Nephron progenitor cell (in vitro differentiated cells): ENCODE results near the gene KRTAP21-3.

Experiments
- DNase-seq: peaks from one replicate; pipeline ENCODE4 v3.0.0; 2021
- H3K27ac Mint-ChIP-seq: 2 replicates; pipeline ENCODE4 v1.8.0; 2021; ENCODE audit warnings: mild to moderate bottlenecking, moderate library complexity, mixed read lengths
- H3K27me3 Mint-ChIP-seq: 2 replicates; pipeline ENCODE4 v1.8.0; 2021; ENCODE audit warnings: mild to moderate bottlenecking, low read depth, mixed read lengths; ENCODE audit not compliant: poor library complexity
- H3K36me3 Mint-ChIP-seq: 2 replicates; pipeline ENCODE4 v1.8.0; 2021; ENCODE audit warnings: low read depth, mixed read lengths
- H3K4me1 Mint-ChIP-seq: 2 replicates; pipeline ENCODE4 v1.8.0; 2021; ENCODE audit warnings: mixed read lengths
- H3K4me3 Mint-ChIP-seq: 2 replicates; pipeline ENCODE4 v1.8.0; 2021; ENCODE audit warnings: mild to moderate bottlenecking, moderate library complexity, mixed read lengths
- H3K9me3 Mint-ChIP-seq: 2 replicates; pipeline ENCODE4 v1.8.0; 2021; ENCODE audit warnings: mild to moderate bottlenecking, moderate library complexity, mixed read lengths
- TF ChIP-seq, protein P1 (sequence below): fragments of 200-600 bp; sonication (generic); IDR thresholded peaks from 2 replicates; pipeline ENCODE4 v1.5.0; 2021; ENCODE audit warnings: antibody characterized with exemption

KRTAP21-3 gene

DNA sequence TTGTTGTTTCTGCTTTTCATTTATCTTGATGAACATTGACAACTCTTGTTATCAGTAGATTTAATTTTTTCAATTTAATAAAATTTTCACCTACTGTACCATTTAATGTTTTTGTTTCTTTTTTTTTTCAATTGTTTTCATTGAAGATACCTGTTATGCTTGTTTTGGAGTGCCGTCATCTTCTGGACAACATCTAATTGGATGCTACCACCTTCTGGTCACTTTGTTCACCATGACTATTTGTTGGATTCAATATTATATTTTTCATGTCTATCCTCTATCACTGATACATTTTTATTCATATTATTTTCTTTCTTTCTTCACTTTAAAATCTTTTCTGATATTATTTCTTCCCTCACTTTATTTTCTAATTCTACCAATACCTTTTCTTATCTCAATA is 14.4 kb upstream of the KRTAP21-3 start:
- H3K36me3 Mint-ChIP-seq: peaks cover 15% of the 10 kb centered on the region
- H3K27me3 Mint-ChIP-seq: peaks cover 1% of the 10 kb centered on the region
- no peak overlapping the region for H3K4me3 Mint-ChIP-seq
- H3K4me1 Mint-ChIP-seq: no peaks in the 10 kb centered on the region
- peaks cover 28% of the 10 kb centered on the region for H3K9me3 Mint-ChIP-seq
- TF ChIP-seq, protein P1, sequence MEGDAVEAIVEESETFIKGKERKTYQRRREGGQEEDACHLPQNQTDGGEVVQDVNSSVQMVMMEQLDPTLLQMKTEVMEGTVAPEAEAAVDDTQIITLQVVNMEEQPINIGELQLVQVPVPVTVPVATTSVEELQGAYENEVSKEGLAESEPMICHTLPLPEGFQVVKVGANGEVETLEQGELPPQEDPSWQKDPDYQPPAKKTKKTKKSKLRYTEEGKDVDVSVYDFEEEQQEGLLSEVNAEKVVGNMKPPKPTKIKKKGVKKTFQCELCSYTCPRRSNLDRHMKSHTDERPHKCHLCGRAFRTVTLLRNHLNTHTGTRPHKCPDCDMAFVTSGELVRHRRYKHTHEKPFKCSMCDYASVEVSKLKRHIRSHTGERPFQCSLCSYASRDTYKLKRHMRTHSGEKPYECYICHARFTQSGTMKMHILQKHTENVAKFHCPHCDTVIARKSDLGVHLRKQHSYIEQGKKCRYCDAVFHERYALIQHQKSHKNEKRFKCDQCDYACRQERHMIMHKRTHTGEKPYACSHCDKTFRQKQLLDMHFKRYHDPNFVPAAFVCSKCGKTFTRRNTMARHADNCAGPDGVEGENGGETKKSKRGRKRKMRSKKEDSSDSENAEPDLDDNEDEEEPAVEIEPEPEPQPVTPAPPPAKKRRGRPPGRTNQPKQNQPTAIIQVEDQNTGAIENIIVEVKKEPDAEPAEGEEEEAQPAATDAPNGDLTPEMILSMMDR: no peak
- no peak overlapping the region for H3K27ac Mint-ChIP-seq
- DNase-seq: no peak

DNA sequence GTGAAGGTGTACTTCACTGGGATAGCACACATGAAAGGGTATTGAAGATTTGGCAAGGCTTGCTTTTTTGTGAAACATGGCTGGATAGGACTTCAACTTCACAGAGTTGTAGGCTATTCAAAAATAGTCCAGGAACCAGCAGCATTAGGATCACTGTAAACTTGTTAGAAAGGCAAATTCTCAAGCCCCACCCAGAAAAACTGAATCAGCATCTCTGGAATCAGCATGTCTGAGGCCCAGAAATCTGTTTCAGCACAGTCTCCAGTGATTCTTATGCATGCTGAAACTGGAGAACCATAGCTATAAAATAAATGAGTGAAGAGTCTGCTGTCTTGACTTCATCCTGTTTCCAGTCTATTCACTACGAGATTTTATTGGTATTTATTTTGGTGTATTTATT is 8.1 kb upstream of the KRTAP21-3 start:
- TF ChIP-seq, protein P1: no peak
- Mint-ChIP-seq H3K4me3 (no peak overlapping the region), H3K36me3 (peaks cover 22% of the 10 kb centered on the region), H3K27ac (no peak overlapping the region), H3K27me3 (peaks cover 8% of the 10 kb centered on the region), H3K9me3 (peaks cover 42% of the 10 kb centered on the region), H3K4me1 (no peaks in the 10 kb centered on the region)
- DNase-seq: no peak

DNA sequence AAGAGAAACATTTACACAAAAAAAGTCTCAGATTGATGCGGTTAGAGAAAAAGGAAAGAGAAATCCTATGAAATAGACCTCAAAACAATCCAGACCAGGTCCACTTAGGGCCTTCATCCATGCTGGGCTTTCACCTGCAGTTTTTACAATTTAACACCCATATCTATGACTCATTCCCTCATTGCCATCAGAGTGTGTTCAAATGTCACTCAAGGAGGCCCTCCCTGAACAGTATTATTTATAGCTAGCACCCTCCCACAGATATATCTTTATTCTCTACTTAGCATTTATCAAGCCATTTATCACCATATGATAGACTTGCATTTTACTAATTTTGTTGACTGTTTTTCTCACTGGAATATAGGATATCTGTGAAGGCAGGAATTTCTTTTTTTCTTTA is 824 bp upstream of the KRTAP21-3 start:
- no peak overlapping the region for H3K27ac Mint-ChIP-seq
- TF ChIP-seq, protein P1: no peak
- H3K27me3 Mint-ChIP-seq: no peaks in the 10 kb centered on the region
- DNase-seq: no peak
- peaks cover 11% of the 10 kb centered on the region for H3K4me1 Mint-ChIP-seq
- H3K4me3 Mint-ChIP-seq: no peak overlapping the region
- H3K9me3 Mint-ChIP-seq: peaks cover 12% of the 10 kb centered on the region
- peaks cover 5% of the 10 kb centered on the region for H3K36me3 Mint-ChIP-seq

DNA sequence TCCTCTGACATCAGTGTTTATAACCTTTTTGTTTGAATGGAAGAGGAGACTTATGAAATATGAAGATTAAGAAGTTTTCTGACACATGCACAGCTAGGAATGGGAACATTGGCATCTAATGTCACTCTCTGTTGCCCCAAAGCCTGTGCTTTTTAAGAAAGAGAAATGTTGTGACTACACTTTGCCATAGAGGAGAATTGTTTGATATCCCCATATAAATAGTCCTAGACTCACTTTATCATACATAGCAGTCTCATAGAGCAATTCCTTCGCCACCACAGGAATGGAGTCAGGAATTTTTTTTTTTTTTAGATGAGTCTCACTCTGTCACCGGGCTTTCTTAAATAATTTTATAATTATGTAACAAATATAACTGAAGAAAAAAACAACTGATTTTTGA is 1.5 kb downstream of the KRTAP21-3 start:
- no peaks in the 10 kb centered on the region for H3K27me3 Mint-ChIP-seq
- H3K4me3 Mint-ChIP-seq: no peak overlapping the region
- TF ChIP-seq, protein P1: no peak
- H3K36me3 Mint-ChIP-seq: peaks cover 14% of the 10 kb centered on the region
- peaks cover 32% of the 10 kb centered on the region for H3K9me3 Mint-ChIP-seq
- no peak overlapping the region for H3K27ac Mint-ChIP-seq
- H3K4me1 Mint-ChIP-seq: peaks cover 16% of the 10 kb centered on the region
- DNase-seq: no peak

DNA sequence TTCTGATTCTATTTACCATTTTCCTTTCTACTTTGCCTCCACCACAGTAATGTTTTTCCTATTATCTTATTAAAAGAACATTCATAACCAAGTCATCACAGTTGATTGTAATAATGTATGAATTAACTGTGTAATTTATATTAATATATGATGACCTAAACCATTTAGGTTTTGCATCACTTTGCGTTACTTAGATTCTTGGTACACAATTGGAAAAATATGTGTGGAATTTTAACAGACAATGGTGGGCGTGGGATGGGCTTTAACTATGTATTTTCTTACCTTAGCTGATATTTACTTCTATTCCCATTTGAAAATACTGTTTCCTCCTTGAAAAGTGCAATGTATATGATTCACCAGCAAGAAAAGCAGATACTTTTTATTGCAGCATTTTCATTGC is 3.6 kb downstream of the KRTAP21-3 start:
- Mint-ChIP-seq H3K27me3 (no peaks in the 10 kb centered on the region), H3K36me3 (peaks cover 21% of the 10 kb centered on the region)

DNA sequence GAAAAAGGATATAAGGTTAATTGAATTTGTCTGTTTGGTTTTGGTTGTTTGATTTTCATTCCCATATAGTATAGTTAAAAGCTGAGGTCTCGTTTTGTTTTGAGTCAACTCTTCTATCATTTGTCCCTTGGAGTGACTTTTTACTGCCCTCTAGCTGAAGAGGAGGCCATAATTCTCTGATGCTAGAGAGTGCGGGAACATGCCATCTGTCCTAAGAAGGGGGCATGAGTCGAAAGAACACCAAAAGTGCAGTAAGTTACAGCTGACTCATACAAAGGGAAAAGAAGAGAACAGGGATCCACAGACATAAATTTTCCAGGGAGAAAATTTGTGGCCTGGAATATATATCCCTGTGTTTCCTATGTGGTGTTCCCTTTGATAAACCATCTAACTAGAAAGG is 4.1 kb downstream of the KRTAP21-3 start:
- Mint-ChIP-seq H3K9me3 (peaks cover 46% of the 10 kb centered on the region), H3K27me3 (no peaks in the 10 kb centered on the region), H3K4me3 (no peak overlapping the region), H3K36me3 (peaks cover 21% of the 10 kb centered on the region), H3K27ac (peak overlapping the region; percentile 28), H3K4me1 (peaks cover 13% of the 10 kb centered on the region)
- TF ChIP-seq, protein P1: no peak
- DNase-seq: no peak

More for the DNA sequence above, 3.6 kb downstream of the KRTAP21-3 start:
- TF ChIP-seq, protein P1: no peak
- peaks cover 46% of the 10 kb centered on the region for H3K9me3 Mint-ChIP-seq
- no peak overlapping the region for H3K27ac Mint-ChIP-seq
- H3K4me3 Mint-ChIP-seq: no peak overlapping the region
- H3K4me1 Mint-ChIP-seq: peaks cover 16% of the 10 kb centered on the region
- no peak for DNase-seq
